ENCODE measurements around the gene IPO11. TPM values are rescaled to one million over a fixed set of nuclear protein-coding genes. Genes with fewer than 3 reads are reported as not detected.

The IPO11 gene
- total and polyA plus RNA-seq, 2 of the 13 experiments (the other 11 are each of a cell fraction or from before 2014, with no cell fraction given) = 13.9 to 24.4 TPM

GRCh38 chr5:62645223-62645622 lies 232.7 kb downstream of the IPO11 start (continued):
- TF ChIP-seq KIAA2018 (CRISPR knock-in tag; IDR thresholded peaks at IDR 0.05; ENCODE audit: borderline replicate concordance) (no peak), SNAPC2 (CRISPR knock-in tag; IDR thresholded peaks at IDR 0.05) (no peak), ZNF451 (CRISPR knock-in tag; IDR thresholded peaks at IDR 0.05) (no peak), HNF4A (CRISPR knock-in tag; IDR thresholded peaks at IDR 0.05) (peak; percentile 54), NR2F6 (IDR thresholded peaks at IDR 0.05) (peak; percentile 36; the same call in 1 of the 2 replicates), NR2F6 (CRISPR knock-in tag; IDR thresholded peaks at IDR 0.05) (0 out of 2 replicates have a peak, but pooled peaks have one; percentile 34), ZNF337 (CRISPR knock-in tag; IDR thresholded peaks at IDR 0.05; ENCODE audit: borderline replicate concordance, low read depth) (no peak), ESRRA (CRISPR knock-in tag; IDR thresholded peaks at IDR 0.05; ENCODE audit: low read depth) (no peak), KLF12 (CRISPR knock-in tag; IDR thresholded peaks at IDR 0.05; ENCODE audit: borderline replicate concordance) (no peak), MIER3 (CRISPR knock-in tag; IDR thresholded peaks at IDR 0.05; ENCODE audit: borderline replicate concordance) (no peak), POLR2AphosphoS5 (IDR thresholded peaks at IDR 0.05; ENCODE audit: low read depth, low read length) (no peak), ZNF362 (CRISPR knock-in tag; IDR thresholded peaks at IDR 0.05; ENCODE audit: borderline replicate concordance) (peak; percentile 57; the same call in 1 of the 2 replicates), ATAD3A (CRISPR knock-in tag; IDR thresholded peaks at IDR 0.05) (no peak), ZNF773 (CRISPR knock-in tag; IDR thresholded peaks at IDR 0.05; ENCODE audit: borderline replicate concordance) (no peak), HNRNPUL1 (IDR thresholded peaks at IDR 0.05; ENCODE audit: low read depth, low read length) (no peak), LRRFIP1 (CRISPR knock-in tag; conservative IDR thresholded peaks at IDR 0.05) (no peak), ZNF446 (CRISPR knock-in tag; IDR thresholded peaks at IDR 0.05) (no peak), ZNF570 (CRISPR knock-in tag; IDR thresholded peaks at IDR 0.05; ENCODE audit: borderline replicate concordance) (no peak), RARA (CRISPR knock-in tag; IDR thresholded peaks at IDR 0.05) (peak; percentile 58), ZNF598 (CRISPR knock-in tag; IDR thresholded peaks at IDR 0.05; ENCODE audit: borderline replicate concordance) (no peak), IKZF1 (IDR thresholded peaks at IDR 0.05) (no peak)

Measured in HepG2 (cell line).